A549 (cell line): ENCODE data around the gene ZP1.

Experiments used
- CTCF ChIP-seq: fragments of >200 bp; sonication (Bioruptor Twin); formaldehyde crosslinking; IDR thresholded peaks from 3 replicates; pipeline ENCODE4 v1.5.1; 2016
- JUN ChIP-seq, 2 experiments: fragments of >200 bp; sonication (Bioruptor Twin); formaldehyde crosslinking; IDR thresholded peaks; 2 replicates in 1 of 2; 3 replicates in 1 of 2; pipeline ENCODE4 v1.6.1; 2016 to 2017
- MAZ ChIP-seq: fragments of 150-350 bp; IDR thresholded peaks from 2 replicates; pipeline ENCODE4 v1.6.1; 2014; ENCODE audit warnings: antibody characterized with exemption, low read depth, low read length, borderline replicate concordance
- POLR2A ChIP-seq: IDR thresholded peaks from 2 replicates; pipeline ENCODE4 v1.6.1; 2012; ENCODE audit warnings: mild to moderate bottlenecking, low read length

- TF ChIP-seq POLR2A = no peak
- TF ChIP-seq JUN (IDR thresholded peaks at IDR 0.05) = no peak
- TF ChIP-seq CTCF = no peak
- TF ChIP-seq MAZ = no peak
Measured at GRCh38 chr11:60872961-60873524, 5.7 kb downstream of the ZP1 start.
